ENCODE measurements around the gene CD300H.

GRCh38 chr17:74542727-74543383 is 24.5 kb downstream of the CD300H start:
- TF ChIP-seq EZH2phosphoT487 (IDR thresholded peaks at IDR 0.05) (no peak), EZH2 (IDR thresholded peaks at IDR 0.05) (no peak)
- TF ChIP-seq, protein P1, sequence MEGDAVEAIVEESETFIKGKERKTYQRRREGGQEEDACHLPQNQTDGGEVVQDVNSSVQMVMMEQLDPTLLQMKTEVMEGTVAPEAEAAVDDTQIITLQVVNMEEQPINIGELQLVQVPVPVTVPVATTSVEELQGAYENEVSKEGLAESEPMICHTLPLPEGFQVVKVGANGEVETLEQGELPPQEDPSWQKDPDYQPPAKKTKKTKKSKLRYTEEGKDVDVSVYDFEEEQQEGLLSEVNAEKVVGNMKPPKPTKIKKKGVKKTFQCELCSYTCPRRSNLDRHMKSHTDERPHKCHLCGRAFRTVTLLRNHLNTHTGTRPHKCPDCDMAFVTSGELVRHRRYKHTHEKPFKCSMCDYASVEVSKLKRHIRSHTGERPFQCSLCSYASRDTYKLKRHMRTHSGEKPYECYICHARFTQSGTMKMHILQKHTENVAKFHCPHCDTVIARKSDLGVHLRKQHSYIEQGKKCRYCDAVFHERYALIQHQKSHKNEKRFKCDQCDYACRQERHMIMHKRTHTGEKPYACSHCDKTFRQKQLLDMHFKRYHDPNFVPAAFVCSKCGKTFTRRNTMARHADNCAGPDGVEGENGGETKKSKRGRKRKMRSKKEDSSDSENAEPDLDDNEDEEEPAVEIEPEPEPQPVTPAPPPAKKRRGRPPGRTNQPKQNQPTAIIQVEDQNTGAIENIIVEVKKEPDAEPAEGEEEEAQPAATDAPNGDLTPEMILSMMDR (IDR thresholded peaks at IDR 0.05), result no peak

Measured in neural progenitor cell (in vitro differentiated cells).